Endodermal cell (in vitro differentiated cells): Measurements from ENCODE around the gene IGFBP3. TPM values are rescaled to one million over a fixed set of nuclear protein-coding genes. Genes with fewer than 3 reads are reported as not detected.
A peak's percentile ranks its signal among the peaks of the same experiment; 100 is the strongest.

Experiments
- DNase-seq: peaks from one replicate; pipeline ENCODE4 v3.0.0-alpha.2; 2017
- H3K27ac ChIP-seq: 2 replicates; pipeline ENCODE4 v1.5.1; 2013; ENCODE audit warnings: mild to moderate bottlenecking, low read depth, low read length, moderate library complexity
- H3K27me3 ChIP-seq: 2 replicates; pipeline ENCODE4 v1.6.1; 2013; ENCODE audit warnings: mild to moderate bottlenecking, low read length, moderate library complexity; ENCODE audit not compliant: insufficient read depth, control insufficient read depth, poor library complexity, severe bottlenecking
- H3K36me3 ChIP-seq: 2 replicates; pipeline ENCODE4 v1.7.0; 2013; ENCODE audit warnings: mild to moderate bottlenecking, low read length, moderate library complexity; ENCODE audit not compliant: control insufficient read depth, insufficient read depth
- H3K4me1 ChIP-seq: one replicate; pipeline ENCODE4 v1.7.0; 2013; ENCODE audit warnings: low read length; ENCODE audit not compliant: control insufficient read depth, insufficient read depth
- H3K4me3 ChIP-seq: 2 replicates; pipeline ENCODE4 v1.5.1; 2013; ENCODE audit warnings: mild to moderate bottlenecking, low read length, moderate library complexity
- H3K9ac ChIP-seq: 2 replicates; pipeline ENCODE4 v1.6.1; 2013; ENCODE audit warnings: mild to moderate bottlenecking, low read length, moderate library complexity; ENCODE audit not compliant: poor library complexity, severe bottlenecking; ENCODE audit errors: extremely low read depth
- H3K9me3 ChIP-seq: 2 replicates; pipeline ENCODE4 v1.6.1; 2013; ENCODE audit warnings: mild to moderate bottlenecking, low read length, moderate library complexity; ENCODE audit not compliant: control insufficient read depth
- H3K27ac Mint-ChIP-seq: 2 replicates; pipeline ENCODE4 v1.8.0; 2020; ENCODE audit warnings: mixed read lengths
- H3K27me3 Mint-ChIP-seq: 2 replicates; pipeline ENCODE4 v1.8.0; 2021; ENCODE audit warnings: mild to moderate bottlenecking, mixed read lengths; ENCODE audit not compliant: insufficient read depth
- H3K36me3 Mint-ChIP-seq: 2 replicates; pipeline ENCODE4 v1.8.0; 2020; ENCODE audit warnings: low read depth, mixed read lengths
- H3K4me1 Mint-ChIP-seq: 2 replicates; pipeline ENCODE4 v1.8.0; 2020; ENCODE audit warnings: mixed read lengths
- H3K4me3 Mint-ChIP-seq: 2 replicates; pipeline ENCODE4 v1.8.0; 2020; ENCODE audit warnings: mild to moderate bottlenecking, moderate library complexity, mixed read lengths
- H3K9me3 Mint-ChIP-seq: 2 replicates; pipeline ENCODE4 v1.8.0; 2020; ENCODE audit warnings: mild to moderate bottlenecking, mixed read lengths
- WGBS, 2 experiments: methylation state at CpG; one replicate each; pipeline versions ENCODE4 v1.1.5 to v1.1.7; 2013; ENCODE audit warnings: missing lambda C conversion rate in 2 of 2, mixed read lengths in 1 of 2; ENCODE audit not compliant: insufficient coverage in 1 of 2, insufficient read length in 1 of 2; 5-methylcytosine and 5-hydroxymethylcytosine counted together
- total RNA-seq, 2 donors: library from RNA; stranded (reverse); fragmentation: NEBNext Ultra II Directional in 1 of 2; extraction: Animal tissue kit (Norgen Biotek cat#: 25700) in 1 of 2; gene quantifications; 2 replicates in 1 of 2; 3 replicates in 1 of 2; pipeline ENCODE4 v1.2.1, GENCODE V29; 2021
- TF ChIP-seq, protein P1 (sequence below): fragments of 200-600 bp; sonication (generic); conservative IDR thresholded peaks from 2 replicates; pipeline ENCODE4 v1.5.0; 2021; ENCODE audit warnings: antibody characterized with exemption, mild to moderate bottlenecking

IGFBP3 gene
- total RNA-seq, 2 donors from 2014 or later = 7.4 to 20.3 TPM

DNA sequence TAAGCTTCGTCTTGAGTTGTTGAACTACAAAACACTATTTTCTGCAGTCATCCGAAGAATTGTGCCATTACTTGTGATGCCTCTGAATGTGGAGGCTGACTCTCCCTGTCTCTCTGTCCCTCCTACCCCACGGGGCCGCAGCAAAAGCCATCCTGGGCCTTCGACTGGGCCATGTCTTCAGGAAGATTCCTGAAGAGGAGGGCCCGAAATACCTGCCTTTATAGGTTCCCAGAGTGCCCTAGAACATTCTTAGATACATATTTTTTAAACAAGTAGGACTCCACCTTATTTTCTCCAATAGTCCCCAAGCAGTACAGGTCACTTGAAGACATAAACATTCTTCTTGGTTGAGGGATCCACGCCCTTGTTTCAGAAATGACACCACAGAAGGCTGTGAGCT, 8.1 kb downstream of the IGFBP3 start:
- Histone ChIP-seq H3K27me3 (peaks cover 21% of the 10 kb centered on the region), H3K36me3 (peaks cover 4% of the 10 kb centered on the region), H3K4me3 (no peak overlapping the region), H3K9ac (no peak overlapping the region), H3K4me1 (no peaks in the 10 kb centered on the region), H3K27ac (no peak overlapping the region), H3K9me3 (no peaks in the 10 kb centered on the region)
- Mint-ChIP-seq H3K9me3 (no peaks in the 10 kb centered on the region), H3K27ac (no peak overlapping the region), H3K36me3 (no peaks in the 10 kb centered on the region), H3K27me3 (peaks cover 31% of the 10 kb centered on the region), H3K4me1 (no peaks in the 10 kb centered on the region), H3K4me3 (no peak overlapping the region)
- WGBS, 2 experiments = 92 to 95% methylated on average over 5 to 7 of the region's 7 CpGs
- TF ChIP-seq, protein P1, sequence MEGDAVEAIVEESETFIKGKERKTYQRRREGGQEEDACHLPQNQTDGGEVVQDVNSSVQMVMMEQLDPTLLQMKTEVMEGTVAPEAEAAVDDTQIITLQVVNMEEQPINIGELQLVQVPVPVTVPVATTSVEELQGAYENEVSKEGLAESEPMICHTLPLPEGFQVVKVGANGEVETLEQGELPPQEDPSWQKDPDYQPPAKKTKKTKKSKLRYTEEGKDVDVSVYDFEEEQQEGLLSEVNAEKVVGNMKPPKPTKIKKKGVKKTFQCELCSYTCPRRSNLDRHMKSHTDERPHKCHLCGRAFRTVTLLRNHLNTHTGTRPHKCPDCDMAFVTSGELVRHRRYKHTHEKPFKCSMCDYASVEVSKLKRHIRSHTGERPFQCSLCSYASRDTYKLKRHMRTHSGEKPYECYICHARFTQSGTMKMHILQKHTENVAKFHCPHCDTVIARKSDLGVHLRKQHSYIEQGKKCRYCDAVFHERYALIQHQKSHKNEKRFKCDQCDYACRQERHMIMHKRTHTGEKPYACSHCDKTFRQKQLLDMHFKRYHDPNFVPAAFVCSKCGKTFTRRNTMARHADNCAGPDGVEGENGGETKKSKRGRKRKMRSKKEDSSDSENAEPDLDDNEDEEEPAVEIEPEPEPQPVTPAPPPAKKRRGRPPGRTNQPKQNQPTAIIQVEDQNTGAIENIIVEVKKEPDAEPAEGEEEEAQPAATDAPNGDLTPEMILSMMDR = no peak
- DNase-seq = no peak

DNA sequence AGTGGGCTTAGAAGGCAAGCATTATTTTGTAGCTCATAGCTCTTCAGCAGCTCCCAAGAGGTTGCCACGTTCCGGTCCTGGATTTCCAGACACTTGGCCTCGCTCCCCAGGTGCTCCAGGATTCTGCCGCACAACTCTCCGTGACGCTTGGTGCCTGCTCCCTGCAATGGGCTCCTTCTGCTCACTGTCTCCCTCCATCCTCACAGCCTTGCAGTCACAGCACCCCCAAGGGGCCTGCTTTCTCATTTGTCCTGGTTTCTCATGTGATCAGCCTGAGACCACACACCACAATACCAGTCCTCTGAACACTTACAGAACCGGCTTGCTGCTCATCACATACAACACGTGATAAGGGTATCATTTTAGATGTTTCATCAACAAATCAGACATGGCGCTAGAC, 9.8 kb downstream of the IGFBP3 start:
- peaks cover 15% of the 10 kb centered on the region for H3K27me3 Mint-ChIP-seq
- H3K36me3 Mint-ChIP-seq = no peaks in the 10 kb centered on the region
- Histone ChIP-seq H3K9me3 (no peaks in the 10 kb centered on the region), H3K27me3 (peaks cover 8% of the 10 kb centered on the region), H3K4me1 (no peaks in the 10 kb centered on the region), H3K4me3 (no peak overlapping the region), H3K9ac (no peak overlapping the region), H3K27ac (no peak overlapping the region), H3K36me3 (peaks cover 4% of the 10 kb centered on the region)
- TF ChIP-seq, protein P1 = no peak
- WGBS, 2 experiments = 90 to 95% methylated on average over 9 of the region's 9 CpGs
- no peaks in the 10 kb centered on the region for H3K4me1 Mint-ChIP-seq
- peak; percentile 41 for DNase-seq
- H3K9me3 Mint-ChIP-seq = no peaks in the 10 kb centered on the region
- no peak overlapping the region for H3K4me3 Mint-ChIP-seq
- H3K27ac Mint-ChIP-seq = no peak overlapping the region

DNA sequence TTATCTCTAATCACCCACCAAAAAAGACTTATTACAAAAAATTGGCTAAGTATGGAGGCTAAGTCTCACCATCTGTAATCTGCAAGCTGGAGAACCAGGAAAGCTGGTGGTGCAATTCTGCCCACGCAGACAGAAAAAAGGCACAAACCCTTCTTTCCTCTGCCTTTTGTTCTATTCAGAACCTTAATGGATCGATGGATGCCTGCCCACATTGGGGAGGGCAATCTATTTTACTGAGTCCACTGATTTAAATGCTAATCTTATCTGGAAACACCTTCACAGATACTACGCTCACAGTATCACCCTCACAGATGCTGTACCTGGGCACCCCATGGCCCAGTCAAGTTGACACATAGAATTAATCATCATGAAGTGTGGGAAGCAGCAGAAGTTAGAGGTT, 10.2 kb downstream of the IGFBP3 start:
- Mint-ChIP-seq H3K4me1 (no peaks in the 10 kb centered on the region), H3K27ac (no peak overlapping the region), H3K27me3 (peaks cover 10% of the 10 kb centered on the region), H3K36me3 (no peaks in the 10 kb centered on the region), H3K4me3 (no peak overlapping the region), H3K9me3 (no peaks in the 10 kb centered on the region)
- Histone ChIP-seq H3K27ac (no peak overlapping the region), H3K36me3 (peaks cover 4% of the 10 kb centered on the region), H3K4me1 (no peaks in the 10 kb centered on the region), H3K4me3 (no peak overlapping the region), H3K9ac (no peak overlapping the region), H3K27me3 (peaks cover 8% of the 10 kb centered on the region), H3K9me3 (no peaks in the 10 kb centered on the region)
- 86 to 100% methylated on average over 1 to 3 of the region's 3 CpGs for WGBS, 2 experiments
- DNase-seq = no peak
- TF ChIP-seq, protein P1 = no peak
